K562 (cell line): Measurements from ENCODE around the gene PAX8. TPM values are rescaled to one million over a fixed set of nuclear protein-coding genes. Genes with fewer than 3 reads are reported as not detected.

ENCODE experiments used
- ATAC-seq: fragments of 200-7000 bp; cut with Tn5 transposase; 3 replicates; pipeline ENCODE4 v1.9.1; 2020; ENCODE audit warnings: moderate library complexity
- BruUV-seq: library from RNA; stranded (reverse); fragments of 400-500 nt; replicated peaks from 2 replicates; lab custom pipeline; 2021; lab: Mats Ljungman, UMichigan
- CTCF ChIA-PET: fragments of 300-600 bp; formaldehyde crosslinking; extraction: SDS; loops from one replicate; lab custom pipeline; 2021; ENCODE audit warnings: low intra/inter-chr PET ratio; lab: Yijun Ruan, JAX
- POLR2A ChIA-PET: fragments of 300-600, 350-650 bp; sonication (Branson Sonifier 250); formaldehyde crosslinking; extraction: SDS; loops from one replicate; lab custom pipeline; 2021; ENCODE audit warnings: antibody characterized with exemption, inconsistent platforms; lab: Yijun Ruan, JAX
- DNase-seq, 4 experiments: peaks; one replicate each; pipeline versions ENCODE4 v3.0.0 to v3.0.0-alpha.2; 2011 to 2018; ENCODE audit warnings: low spot score in 3 of 4, mixed read lengths in 3 of 4; ENCODE audit errors: extremely low read depth in 1 of 4
- FAIRE-seq: peaks from 2 replicates; lab custom pipeline; 2011; peaks lifted over from hg19 to GRCh38; lab: Jason Lieb, UNC
- H2AFZ ChIP-seq: 2 replicates; pipeline ENCODE4 v1.6.0; 2011; ENCODE audit warnings: low read depth, low read length, control low read depth, inconsistent platforms
- H3K27ac ChIP-seq: fragments of 200-600 bp; 3 replicates; pipeline ENCODE4 v1.8.0; 2011; ENCODE audit warnings: low read depth, mild to moderate bottlenecking, control low read depth, inconsistent platforms, low read length, moderate library complexity, mixed read lengths; ENCODE audit errors: extremely low read depth
- H3K27me3 ChIP-seq, 2 experiments: fragments of 300-600 bp in 1 of 2; 2 replicates in 1 of 2; 3 replicates in 1 of 2; pipeline versions ENCODE4 v1.6.0 to v1.8.0; 2011; ENCODE audit warnings: inconsistent platforms in 2 of 2, low read length in 2 of 2, mild to moderate bottlenecking in 1 of 2, mixed read lengths in 1 of 2, moderate library complexity in 1 of 2; ENCODE audit not compliant: control insufficient read depth in 2 of 2, insufficient read depth in 2 of 2
- H3K36me3 ChIP-seq: fragments of 300-600 bp; 3 replicates; pipeline ENCODE4 v1.8.0; 2011; ENCODE audit warnings: mild to moderate bottlenecking, low read length, inconsistent platforms; ENCODE audit not compliant: control insufficient read depth, insufficient read depth
- H3K4me1 ChIP-seq, 2 experiments: fragments of 200-600 bp in 1 of 2; replicated peaks in 1 of 2; 2 replicates in 1 of 2; 3 replicates in 1 of 2; pipeline versions ENCODE4 v1.5.1 to v1.8.0; 2011; ENCODE audit warnings: inconsistent platforms in 2 of 2, low read length in 2 of 2, mild to moderate bottlenecking in 1 of 2, mixed read lengths in 1 of 2, moderate library complexity in 1 of 2; ENCODE audit not compliant: control insufficient read depth in 2 of 2, insufficient read depth in 2 of 2
- H3K4me2 ChIP-seq: 2 replicates; pipeline ENCODE4 v1.6.1; 2011; ENCODE audit warnings: low read length, control low read depth, inconsistent platforms, mixed read lengths; ENCODE audit not compliant: insufficient read depth
- H3K4me3 ChIP-seq: fragments of 200-600 bp; sonication (generic), shearing (Covaris generic); 2 replicates; pipeline ENCODE4 v1.5.1; 2016; ENCODE audit warnings: control low read depth, inconsistent platforms
- H3K79me2 ChIP-seq: fragments of 200-600 bp; 3 replicates; pipeline ENCODE4 v1.8.0; 2011; ENCODE audit warnings: low read length, inconsistent platforms; ENCODE audit not compliant: control insufficient read depth, insufficient read depth
- H3K9ac ChIP-seq, 2 experiments: 2 replicates each; pipeline versions ENCODE4 v1.6.0 to v1.6.1; 2011; ENCODE audit warnings: low read depth in 2 of 2, low read length in 2 of 2, control low read depth in 1 of 2, inconsistent platforms in 1 of 2, mild to moderate bottlenecking in 1 of 2, mixed read lengths in 1 of 2; ENCODE audit not compliant: insufficient read depth in 1 of 2
- H3K9me1 ChIP-seq: one replicate; pipeline ENCODE4 v1.6.0; 2011; ENCODE audit warnings: inconsistent platforms, mild to moderate bottlenecking, low read length, moderate library complexity; ENCODE audit not compliant: control insufficient read depth, insufficient read depth
- H3K9me3 ChIP-seq: replicated peaks from 2 replicates; pipeline ENCODE4 v1.5.1; 2011; ENCODE audit warnings: low read depth, low read length, inconsistent platforms; ENCODE audit not compliant: control insufficient read depth, insufficient read depth
- H4K20me1 ChIP-seq: replicated peaks from 2 replicates; pipeline ENCODE4 v1.6.1; 2011; ENCODE audit warnings: low read length, inconsistent platforms, mixed read lengths; ENCODE audit not compliant: control insufficient read depth, insufficient read depth
- CEBPB ChIP-seq: fragments of 450-650 bp; IDR thresholded peaks from 2 replicates; pipeline ENCODE4 v1.6.1; 2016; ENCODE audit warnings: missing genetic modification characterization, missing compliant biosample characterization
- NR3C1 ChIP-seq: sonication (generic); formaldehyde crosslinking; IDR thresholded peaks from 2 replicates; pipeline ENCODE4 v1.8.1; 2022; ENCODE audit warnings: missing genetic modification reagents
- NR4A1 ChIP-seq, 2 experiments: fragments of 250-450 bp in 1 of 2; fragments of 450-650 bp in 1 of 2; sonication (Bioruptor Pico) in 1 of 2; IDR thresholded peaks; 2 replicates each; pipeline versions ENCODE4 v1.4.0 to v1.6.1; 2016 to 2020; ENCODE audit warnings: mild to moderate bottlenecking in 2 of 2, missing compliant biosample characterization in 1 of 2, missing genetic modification characterization in 1 of 2, moderate library complexity in 1 of 2
- SMAD2 ChIP-seq: fragments of 150-350 bp; IDR thresholded peaks from 2 replicates; pipeline ENCODE4 v1.6.1; 2014; ENCODE audit warnings: low read depth, mild to moderate bottlenecking, low read length
- ZKSCAN3 ChIP-seq: fragments of 250-450 bp; sonication (Bioruptor Pico); IDR thresholded peaks from 2 replicates; pipeline ENCODE4 v1.4.0; 2020
- ZNF12 ChIP-seq: sonication (generic); formaldehyde crosslinking; IDR thresholded peaks from 2 replicates; pipeline ENCODE4 v1.4.0; 2020; ENCODE audit warnings: mild to moderate bottlenecking, missing genetic modification reagents
- WGBS: fragments of 100-300 bp; shearing (Covaris generic); methylation state at CpG from one replicate; pipeline ENCODE4 v1.1.6; 2016; ENCODE audit warnings: low coverage, mixed read lengths; ENCODE audit not compliant: insufficient coverage; ENCODE audit errors: missing lambda C conversion rate; 5-methylcytosine and 5-hydroxymethylcytosine counted together
- in situ Hi-C: fragments of 300-500 bp; cut with MboI; formaldehyde crosslinking; loops from 4 replicates; pipeline ENCODE4 v1.15.0; 2018; ENCODE audit warnings: inconsistent platforms, mixed read lengths
- intact Hi-C: fragments of 100-400 bp; cut with micrococcal nuclease; formaldehyde crosslinking; loops from 2 replicates; pipeline ENCODE4 v1.14.2; 2022
- polyA plus RNA-seq, 8 experiments: library from polyadenylated mRNA; depleted of rRNA in 4 of 8; stranded (reverse) in 5 of 8; unstranded in 3 of 8; fragments of >200 nt; fragmentation: Nextera tagmentation in 2 of 8; fragmentation: Illumina TruSeq in 1 of 8; extraction: Ambion mirVana in 2 of 8; extraction: Trizol in 1 of 8; gene quantifications; 2 replicates each; pipeline versions ENCODE4 v1.2.1 to v1.2.3, GENCODE V29; 2011 to 2014; ENCODE audit warnings: inconsistent platforms in 1 of 8, missing spikeins in 1 of 8
- total RNA-seq, 7 experiments: library from RNA; depleted of rRNA in 6 of 7; stranded (reverse); fragments of >200 nt in 6 of 7; fragmentation: Illumina TruSeq in 2 of 7; extraction: Trizol in 2 of 7; gene quantifications; 2 replicates each; pipeline versions ENCODE4 v1.2.1 to v1.2.3, GENCODE V29; 2011 to 2021; ENCODE audit warnings: low replicate concordance in 1 of 7

Gene PAX8
- total and polyA plus RNA-seq, 9 of the 15 experiments (the other 6 are each of a cell fraction or from before 2014, with no cell fraction given): 0.13 to 2.1 (median 0.51) TPM

DNA sequence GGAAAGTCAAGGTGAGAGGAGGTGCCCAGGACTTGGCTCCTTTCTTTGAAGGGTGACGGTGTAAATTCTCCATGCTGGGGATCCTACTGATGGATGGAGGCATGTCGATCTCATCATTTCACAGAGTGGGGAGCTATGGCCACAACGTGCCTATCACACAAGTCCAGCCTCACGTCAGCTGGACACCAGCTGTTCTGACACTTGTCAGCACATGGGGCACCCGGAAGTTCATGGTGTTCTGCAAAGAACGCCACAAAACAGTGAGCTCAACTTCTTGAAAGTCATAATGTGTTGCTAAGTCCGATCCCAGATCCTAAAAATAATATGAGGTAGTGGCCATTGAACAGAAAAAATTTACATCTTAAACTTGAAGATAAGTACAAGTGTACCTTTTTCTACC lies 12.3 kb downstream of the PAX8 start:
- Histone ChIP-seq H3K4me2 (no peak overlapping the region), H3K79me2 (no peaks in the 10 kb centered on the region), H3K9me1 (no peaks in the 10 kb centered on the region), H3K27ac (no peak overlapping the region), H2AFZ (no peak overlapping the region), H3K9me3 (no peaks in the 10 kb centered on the region), H4K20me1 (no peaks in the 10 kb centered on the region; the same call in 1 of the 2 replicates), H3K4me3 (no peak overlapping the region), H3K4me1 (no peaks in the 10 kb centered on the region), H3K36me3 (peaks cover 2% of the 10 kb centered on the region; the same call in 1 of the 3 replicates), H3K9ac (no peak overlapping the region), H3K27me3 (no peaks in the 10 kb centered on the region)
- no peak for FAIRE-seq
- TF ChIP-seq ZNF12: no peak
- 37% methylated on average over 7 of the region's 7 CpGs for WGBS
- intact Hi-C loops (no loop called here), in situ Hi-C loops (no loop called here)
- no TSS peak for BruUV-seq
- no peak for DNase-seq
- ChIA-PET POLR2A (interaction anchor here (0.6 to 2.2 kb wide), 2 partner anchors 10 to 15 kb away, joined by 3 to 5 read pairs; no protein-coding TSS in a partner anchor), CTCF (no interaction called here)
- no peak for ATAC-seq

DNA sequence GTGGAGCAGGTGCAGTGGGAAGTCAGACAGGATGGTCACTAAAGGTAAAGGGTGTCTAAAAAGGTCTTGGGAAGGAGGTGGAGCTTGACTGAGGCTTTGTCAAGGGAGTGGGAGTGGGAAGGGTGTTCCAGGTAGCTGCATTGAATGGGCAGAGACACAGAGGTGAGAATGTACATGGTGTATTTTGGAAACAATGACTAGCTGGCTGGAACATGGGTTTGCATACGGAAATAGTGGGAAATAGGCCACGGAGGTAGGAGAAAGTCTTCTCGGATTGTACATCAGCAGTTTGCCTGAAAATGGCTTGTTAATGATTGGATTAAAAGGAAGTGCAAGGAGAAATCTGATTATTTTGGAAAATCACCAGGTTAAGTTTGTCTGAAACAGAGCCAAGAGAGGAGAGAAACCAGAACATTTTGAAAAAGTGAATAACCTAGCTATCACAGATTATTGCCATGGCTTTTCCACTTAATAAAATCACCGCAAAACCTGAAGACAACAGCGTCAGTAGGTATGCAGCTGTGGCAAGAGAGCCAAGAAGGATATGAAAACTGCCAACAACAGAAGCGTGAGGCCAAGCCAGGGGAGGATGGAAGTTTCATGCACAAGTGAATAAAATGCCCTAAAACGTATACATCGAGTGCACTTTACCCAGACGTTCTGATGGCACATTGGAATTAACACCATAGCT lies 13.9 kb downstream of the PAX8 start:
- no peaks in the 10 kb centered on the region for H3K4me1 ChIP-seq
- no peak overlapping the region for H3K4me3 ChIP-seq
- no peak for FAIRE-seq
- no peaks in the 10 kb centered on the region for H3K9me3 ChIP-seq
- no peaks in the 10 kb centered on the region; the same call in 1 of the 2 replicates for H4K20me1 ChIP-seq
- POLR2A ChIA-PET: no interaction called here
- ATAC-seq: no peak
- DNase-seq: no peak
- intact Hi-C loops (no loop called here), in situ Hi-C loops (no loop called here)
- no peak overlapping the region for H3K27ac ChIP-seq
- TF ChIP-seq CEBPB (tag) (no peak), SMAD2 (no peak), NR4A1 (CRISPR knock-in tag; IDR thresholded peaks at IDR 0.05) (no peak), NR4A1 (tag; IDR thresholded peaks at IDR 0.05) (no peak), ZKSCAN3 (CRISPR knock-in tag) (no peak), NR3C1 (no peak)
- TF ChIP-seq, all 486 proteins: peak for 0
- no TSS peak for BruUV-seq
- no peak overlapping the region for H3K4me2 ChIP-seq
- CTCF ChIA-PET: no interaction called here
- WGBS: 48% methylated on average over 9 of the region's 9 CpGs
- H3K27me3 ChIP-seq: no peaks in the 10 kb centered on the region
- no peaks in the 10 kb centered on the region for H3K9me1 ChIP-seq
- no peaks in the 10 kb centered on the region for H3K79me2 ChIP-seq
- H3K9ac ChIP-seq: 0 out of 4 replicates have a peak overlapping the region, but pooled peaks of 1 of the 2 experiments have one; percentile 42
- H3K36me3 ChIP-seq: peaks cover 2% of the 10 kb centered on the region; the same call in 1 of the 3 replicates
- no peak overlapping the region for H2AFZ ChIP-seq
